GM12874 (cell line): ENCODE measurements around the gene PCSK4.

Source experiments
- TF ChIP-seq, protein P1 (sequence below): IDR thresholded peaks from 2 replicates; pipeline ENCODE4 v1.5.1; 2011; ENCODE audit warnings: low read depth, mild to moderate bottlenecking, control low read depth, low read length, moderate library complexity; ENCODE audit not compliant: insufficient read depth

Gene PCSK4

DNA sequence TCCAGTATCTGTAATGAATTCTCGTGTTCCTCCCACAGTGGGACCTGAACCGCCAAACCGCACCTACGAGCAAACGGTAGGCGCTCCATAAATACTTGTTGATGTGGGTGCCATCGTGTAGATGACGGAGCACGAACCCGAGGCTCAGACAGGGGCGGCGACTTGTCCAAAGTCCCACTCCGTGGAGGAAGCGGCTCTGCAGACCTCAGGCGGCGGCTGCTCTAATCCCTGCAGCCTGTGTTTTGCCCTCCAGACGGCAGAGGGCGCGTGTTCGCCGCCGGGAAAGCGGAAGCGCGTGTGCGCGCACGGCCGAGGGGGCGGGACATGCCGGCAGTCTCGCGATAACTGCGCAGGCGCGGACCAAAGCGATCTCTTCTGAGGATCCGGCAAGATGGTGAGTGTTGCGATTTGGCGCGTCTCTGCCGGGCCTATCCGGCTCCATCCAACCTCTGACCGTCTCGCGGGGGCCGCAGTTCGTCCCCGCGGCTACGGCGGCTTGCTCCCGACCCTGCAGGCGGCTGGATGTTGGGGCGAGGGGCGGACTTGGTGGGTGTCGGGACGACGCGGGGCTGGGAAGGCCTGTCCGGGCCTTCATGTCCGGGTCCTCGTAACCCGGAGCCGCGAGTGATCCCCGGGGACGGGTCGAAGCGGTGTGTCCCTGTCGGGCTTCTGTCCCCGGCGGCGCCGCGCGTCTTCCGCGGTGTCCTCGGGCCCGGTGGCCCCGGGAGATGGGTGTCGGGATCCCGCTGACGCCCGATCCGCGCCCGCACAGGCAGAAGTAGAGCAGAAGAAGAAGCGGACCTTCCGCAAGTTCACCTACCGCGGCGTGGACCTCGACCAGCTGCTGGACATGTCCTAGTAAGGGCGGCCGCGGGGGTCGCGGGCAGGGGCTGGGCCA is 51.9 kb downstream of the PCSK4 start, which contains the start of gene RPS15:
TSS of gene RPS15 (plus strand) at position 362 of the 898 bp plus-strand sequence. CDS start at position 392, 30 bp downstream.
- TF ChIP-seq, protein P1, sequence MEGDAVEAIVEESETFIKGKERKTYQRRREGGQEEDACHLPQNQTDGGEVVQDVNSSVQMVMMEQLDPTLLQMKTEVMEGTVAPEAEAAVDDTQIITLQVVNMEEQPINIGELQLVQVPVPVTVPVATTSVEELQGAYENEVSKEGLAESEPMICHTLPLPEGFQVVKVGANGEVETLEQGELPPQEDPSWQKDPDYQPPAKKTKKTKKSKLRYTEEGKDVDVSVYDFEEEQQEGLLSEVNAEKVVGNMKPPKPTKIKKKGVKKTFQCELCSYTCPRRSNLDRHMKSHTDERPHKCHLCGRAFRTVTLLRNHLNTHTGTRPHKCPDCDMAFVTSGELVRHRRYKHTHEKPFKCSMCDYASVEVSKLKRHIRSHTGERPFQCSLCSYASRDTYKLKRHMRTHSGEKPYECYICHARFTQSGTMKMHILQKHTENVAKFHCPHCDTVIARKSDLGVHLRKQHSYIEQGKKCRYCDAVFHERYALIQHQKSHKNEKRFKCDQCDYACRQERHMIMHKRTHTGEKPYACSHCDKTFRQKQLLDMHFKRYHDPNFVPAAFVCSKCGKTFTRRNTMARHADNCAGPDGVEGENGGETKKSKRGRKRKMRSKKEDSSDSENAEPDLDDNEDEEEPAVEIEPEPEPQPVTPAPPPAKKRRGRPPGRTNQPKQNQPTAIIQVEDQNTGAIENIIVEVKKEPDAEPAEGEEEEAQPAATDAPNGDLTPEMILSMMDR, result peak; percentile 97

DNA sequence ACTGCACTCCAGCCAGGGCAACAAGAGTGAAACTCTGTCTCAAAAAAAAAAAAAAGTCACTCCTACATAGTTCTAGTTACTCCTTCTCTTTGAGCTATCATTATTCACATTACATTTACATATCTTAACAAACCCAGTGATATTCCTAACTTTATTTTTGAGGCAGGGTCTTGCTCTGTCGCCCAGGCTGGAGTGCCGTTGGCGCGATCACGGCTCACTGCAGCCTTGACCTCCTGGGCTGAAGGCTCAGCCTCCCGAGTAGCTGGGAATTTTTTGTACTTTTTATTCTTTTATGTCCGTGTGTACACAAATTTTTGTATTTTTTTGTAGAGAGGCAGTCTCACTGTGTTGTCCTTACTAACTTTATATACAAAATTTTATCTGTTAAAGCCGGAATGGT is 52.5 kb downstream of the PCSK4 start:
- TF ChIP-seq, protein P1, result no peak

GRCh38 chr19:1435378-1435989 is 54.7 kb downstream of the PCSK4 start:
- TF ChIP-seq, protein P1, result no peak

- TF ChIP-seq, protein P1, result no peak
Observed at GRCh38 chr19:1434577-1435060, 55.5 kb downstream of the PCSK4 start.

DNA sequence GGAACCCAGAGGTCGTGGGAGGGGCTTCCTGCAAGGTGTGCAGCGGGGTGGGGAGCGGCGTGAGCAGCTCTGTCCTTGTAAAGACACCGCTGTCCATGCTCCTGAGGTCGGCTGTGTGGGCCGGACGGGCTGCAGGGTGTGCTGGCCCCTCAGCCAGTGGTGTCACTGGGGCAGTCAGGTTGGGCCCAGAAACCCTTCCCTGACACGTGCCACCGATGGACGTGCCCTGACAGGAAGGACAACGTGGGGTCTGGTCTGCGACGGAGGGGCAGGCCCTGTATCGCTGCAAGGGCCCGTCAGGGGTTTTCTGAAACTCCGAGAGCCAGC is 56.1 kb downstream of the PCSK4 start:
- TF ChIP-seq, protein P1, result no peak

GRCh38 chr19:1433119-1434039 is 56.8 kb downstream of the PCSK4 start:
- TF ChIP-seq, protein P1, result no peak
